Neural crest cell (in vitro differentiated cells): ENCODE results near the gene CD5L. TPM values are rescaled to one million over a fixed set of nuclear protein-coding genes. Genes with fewer than 3 reads are reported as not detected.

Experiments used
- DNase-seq: peaks from one replicate; pipeline ENCODE4 v3.0.0; 2021; ENCODE audit warnings: low read depth, mixed read lengths, low spot score
- H3K27ac Mint-ChIP-seq: one replicate; pipeline ENCODE4 v1.8.0; 2021; ENCODE audit warnings: mild to moderate bottlenecking, mixed read lengths; ENCODE audit not compliant: unreplicated experiment
- H3K27me3 Mint-ChIP-seq: 2 replicates; pipeline ENCODE4 v1.8.0; 2021; ENCODE audit warnings: low read depth, mild to moderate bottlenecking, mixed read lengths
- H3K36me3 Mint-ChIP-seq: 2 replicates; pipeline ENCODE4 v1.8.0; 2021; ENCODE audit warnings: low read depth, mild to moderate bottlenecking, mixed read lengths
- H3K4me1 Mint-ChIP-seq: 2 replicates; pipeline ENCODE4 v1.8.0; 2021; ENCODE audit warnings: mixed read lengths
- H3K4me3 Mint-ChIP-seq: one replicate; pipeline ENCODE4 v1.8.0; 2021; ENCODE audit warnings: mild to moderate bottlenecking, mixed read lengths
- H3K9me3 Mint-ChIP-seq: 2 replicates; pipeline ENCODE4 v1.8.0; 2021; ENCODE audit warnings: mixed read lengths
- long read RNA-seq: library from polyadenylated mRNA; unstranded; transcript quantifications from one replicate; pipeline ENCODE4 v2.0.0, GENCODE V29; 2020
- total RNA-seq: library from RNA; stranded (reverse); gene quantifications from 2 replicates; pipeline ENCODE4 v1.2.1, GENCODE V29; 2021
- TF ChIP-seq, protein P1 (sequence below): fragments of 200-600 bp; sonication (generic); conservative IDR thresholded peaks from 2 replicates; pipeline ENCODE4 v1.5.0; 2021; ENCODE audit warnings: antibody characterized with exemption, mild to moderate bottlenecking

The CD5L gene
- total RNA-seq: not detected in 2 replicates
- long read RNA-seq: 0 reads

DNA sequence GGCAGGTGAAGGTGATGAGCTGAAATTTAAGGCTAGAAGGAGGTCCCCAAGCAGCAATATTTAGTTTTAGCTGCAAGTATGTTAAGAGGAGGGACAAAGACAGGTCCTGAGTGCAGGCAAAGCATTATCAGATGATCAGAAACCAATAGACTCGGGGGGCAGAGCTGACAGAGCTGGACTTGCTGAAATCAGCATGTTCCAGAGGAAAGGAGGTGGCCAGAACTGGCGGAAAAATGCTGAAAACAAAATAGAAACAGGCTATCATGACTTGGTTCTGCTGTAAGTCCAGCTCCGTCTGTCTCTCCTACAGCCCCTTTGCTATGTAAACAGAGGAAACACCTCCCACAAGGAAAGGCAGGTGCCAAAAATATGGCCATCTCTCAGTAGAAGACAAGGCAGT, at the start of gene CD5L:
CD5L (minus strand) TSS at position 101 of the 400 bp plus-strand sequence. CDS start 107 bp downstream, outside the sequence.
- Mint-ChIP-seq H3K27me3 (peaks cover 19% of the 10 kb centered on the region), H3K27ac (no peak within 1 kb of the TSS), H3K9me3 (no peaks in the 10 kb centered on the region), H3K4me1 (no peaks in the 10 kb centered on the region), H3K4me3 (no peak within 1 kb of the TSS), H3K36me3 (no peaks in the 10 kb centered on the region)
- TF ChIP-seq, protein P1, sequence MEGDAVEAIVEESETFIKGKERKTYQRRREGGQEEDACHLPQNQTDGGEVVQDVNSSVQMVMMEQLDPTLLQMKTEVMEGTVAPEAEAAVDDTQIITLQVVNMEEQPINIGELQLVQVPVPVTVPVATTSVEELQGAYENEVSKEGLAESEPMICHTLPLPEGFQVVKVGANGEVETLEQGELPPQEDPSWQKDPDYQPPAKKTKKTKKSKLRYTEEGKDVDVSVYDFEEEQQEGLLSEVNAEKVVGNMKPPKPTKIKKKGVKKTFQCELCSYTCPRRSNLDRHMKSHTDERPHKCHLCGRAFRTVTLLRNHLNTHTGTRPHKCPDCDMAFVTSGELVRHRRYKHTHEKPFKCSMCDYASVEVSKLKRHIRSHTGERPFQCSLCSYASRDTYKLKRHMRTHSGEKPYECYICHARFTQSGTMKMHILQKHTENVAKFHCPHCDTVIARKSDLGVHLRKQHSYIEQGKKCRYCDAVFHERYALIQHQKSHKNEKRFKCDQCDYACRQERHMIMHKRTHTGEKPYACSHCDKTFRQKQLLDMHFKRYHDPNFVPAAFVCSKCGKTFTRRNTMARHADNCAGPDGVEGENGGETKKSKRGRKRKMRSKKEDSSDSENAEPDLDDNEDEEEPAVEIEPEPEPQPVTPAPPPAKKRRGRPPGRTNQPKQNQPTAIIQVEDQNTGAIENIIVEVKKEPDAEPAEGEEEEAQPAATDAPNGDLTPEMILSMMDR: no peak
- DNase-seq: no peak

DNA sequence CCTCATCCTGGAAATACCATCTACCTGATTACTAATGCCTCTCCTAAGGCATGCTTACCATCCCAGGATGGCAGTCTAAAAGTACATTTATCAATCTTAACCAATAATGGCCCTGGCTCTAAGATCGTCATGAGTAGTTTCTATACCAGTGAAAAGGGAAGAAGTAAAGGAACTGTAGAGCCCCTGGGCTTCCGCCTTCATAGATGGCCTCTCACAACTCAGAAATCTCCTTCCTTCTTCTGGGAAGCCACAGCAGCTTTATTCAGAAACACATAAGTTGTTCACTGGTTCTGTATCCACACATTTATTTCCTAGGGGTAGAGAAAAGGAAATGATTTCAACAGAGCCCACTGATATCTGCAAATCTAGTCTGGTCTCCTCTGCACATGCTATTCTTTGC, 41.0 kb upstream of the CD5L start:
- peaks cover 39% of the 10 kb centered on the region for H3K27me3 Mint-ChIP-seq
- no peak overlapping the region for H3K4me3 Mint-ChIP-seq
- no peaks in the 10 kb centered on the region for H3K9me3 Mint-ChIP-seq
- H3K36me3 Mint-ChIP-seq: no peaks in the 10 kb centered on the region
- no peak overlapping the region for H3K27ac Mint-ChIP-seq
- H3K4me1 Mint-ChIP-seq: no peaks in the 10 kb centered on the region
- DNase-seq: no peak
- TF ChIP-seq, protein P1: no peak

GRCh38 chr1:157880621-157881020, 39.0 kb upstream of the CD5L start:
- TF ChIP-seq, protein P1: no peak
- no peak for DNase-seq
- Mint-ChIP-seq H3K36me3 (no peaks in the 10 kb centered on the region), H3K4me3 (no peak overlapping the region), H3K4me1 (no peaks in the 10 kb centered on the region), H3K9me3 (no peaks in the 10 kb centered on the region), H3K27ac (no peak overlapping the region), H3K27me3 (peaks cover 39% of the 10 kb centered on the region)

GRCh38 chr1:157878059-157878458, 36.5 kb upstream of the CD5L start:
- H3K27me3 Mint-ChIP-seq: peaks cover 50% of the 10 kb centered on the region
- TF ChIP-seq, protein P1: peak; percentile 51
- no peaks in the 10 kb centered on the region for H3K9me3 Mint-ChIP-seq
- DNase-seq: no peak
- H3K4me1 Mint-ChIP-seq: no peaks in the 10 kb centered on the region
- H3K27ac Mint-ChIP-seq: no peak overlapping the region
- no peak overlapping the region for H3K4me3 Mint-ChIP-seq
- H3K36me3 Mint-ChIP-seq: no peaks in the 10 kb centered on the region

DNA sequence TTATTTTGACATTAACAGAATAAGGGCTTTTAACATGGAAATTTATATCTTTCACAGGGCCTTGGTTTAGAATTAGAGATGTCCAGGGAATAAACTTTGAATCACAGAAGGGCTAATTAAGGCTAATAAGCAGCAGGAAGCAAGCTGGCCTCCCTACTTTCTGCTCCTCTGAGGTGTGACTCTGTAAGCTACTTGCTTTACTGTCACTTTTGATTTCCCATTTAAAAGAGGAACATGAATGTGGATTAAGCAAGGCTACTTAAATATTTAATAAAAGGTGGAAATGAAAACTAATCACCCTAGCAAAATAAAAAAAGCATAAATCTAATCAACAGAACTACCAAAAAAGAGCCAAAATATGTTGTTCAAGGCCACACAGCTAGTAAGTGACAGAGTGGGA, 28.9 kb upstream of the CD5L start:
- no peak overlapping the region for H3K27ac Mint-ChIP-seq
- no peak overlapping the region for H3K4me3 Mint-ChIP-seq
- TF ChIP-seq, protein P1: no peak

GRCh38 chr1:157868654-157869053, 27.0 kb upstream of the CD5L start:
- H3K9me3 Mint-ChIP-seq: no peaks in the 10 kb centered on the region

More for the DNA sequence above, 28.9 kb upstream of the CD5L start:
- no peaks in the 10 kb centered on the region for H3K36me3 Mint-ChIP-seq
- peaks cover 51% of the 10 kb centered on the region for H3K27me3 Mint-ChIP-seq
- peaks cover 8% of the 10 kb centered on the region for H3K4me1 Mint-ChIP-seq
- no peaks in the 10 kb centered on the region for H3K9me3 Mint-ChIP-seq
- DNase-seq: no peak

More at GRCh38 chr1:157868654-157869053, 27.0 kb upstream of the CD5L start:
- Mint-ChIP-seq H3K27me3 (peaks cover 47% of the 10 kb centered on the region), H3K4me3 (no peak overlapping the region), H3K27ac (no peak overlapping the region), H3K4me1 (peaks cover 8% of the 10 kb centered on the region), H3K36me3 (no peaks in the 10 kb centered on the region)
- TF ChIP-seq, protein P1: no peak
- DNase-seq: no peak
